Measurements from ENCODE around the gene VAPB.

DNA sequence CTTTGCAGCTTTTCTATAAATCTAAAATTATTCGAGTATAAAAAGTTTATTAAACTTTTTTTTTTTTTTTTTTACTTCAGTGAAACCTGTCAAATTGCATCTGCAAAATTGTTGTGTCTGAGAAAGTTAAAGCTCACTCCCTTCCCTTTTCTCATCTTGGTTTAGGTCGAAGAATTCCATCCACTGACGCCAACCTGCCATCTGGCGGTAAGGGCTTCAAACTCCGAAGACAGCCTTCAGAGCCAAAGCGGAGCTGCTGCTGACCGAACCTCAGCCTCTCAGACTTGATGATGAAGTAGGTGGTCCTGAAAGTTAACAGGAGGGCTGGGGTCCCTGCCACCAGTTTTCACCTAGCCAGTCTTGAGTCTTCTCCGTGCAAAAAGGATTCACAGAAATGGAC lies 29.6 kb upstream of the VAPB start:
- TF ChIP-seq, protein P1, sequence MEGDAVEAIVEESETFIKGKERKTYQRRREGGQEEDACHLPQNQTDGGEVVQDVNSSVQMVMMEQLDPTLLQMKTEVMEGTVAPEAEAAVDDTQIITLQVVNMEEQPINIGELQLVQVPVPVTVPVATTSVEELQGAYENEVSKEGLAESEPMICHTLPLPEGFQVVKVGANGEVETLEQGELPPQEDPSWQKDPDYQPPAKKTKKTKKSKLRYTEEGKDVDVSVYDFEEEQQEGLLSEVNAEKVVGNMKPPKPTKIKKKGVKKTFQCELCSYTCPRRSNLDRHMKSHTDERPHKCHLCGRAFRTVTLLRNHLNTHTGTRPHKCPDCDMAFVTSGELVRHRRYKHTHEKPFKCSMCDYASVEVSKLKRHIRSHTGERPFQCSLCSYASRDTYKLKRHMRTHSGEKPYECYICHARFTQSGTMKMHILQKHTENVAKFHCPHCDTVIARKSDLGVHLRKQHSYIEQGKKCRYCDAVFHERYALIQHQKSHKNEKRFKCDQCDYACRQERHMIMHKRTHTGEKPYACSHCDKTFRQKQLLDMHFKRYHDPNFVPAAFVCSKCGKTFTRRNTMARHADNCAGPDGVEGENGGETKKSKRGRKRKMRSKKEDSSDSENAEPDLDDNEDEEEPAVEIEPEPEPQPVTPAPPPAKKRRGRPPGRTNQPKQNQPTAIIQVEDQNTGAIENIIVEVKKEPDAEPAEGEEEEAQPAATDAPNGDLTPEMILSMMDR (IDR thresholded peaks at IDR 0.05) = no peak
- TF ChIP-seq POLR2A (IDR thresholded peaks at IDR 0.05) = no peak

All from lower leg skin (tissue), 3 donors.